ENCODE results near the gene OR3A2. TPM values are rescaled to one million over a fixed set of nuclear protein-coding genes. Genes with fewer than 3 reads are reported as not detected.
"Not testable (repeated sequence)": the region's sequence is repeated elsewhere in the genome, so short reads cannot be mapped to it uniquely, and the experiment has no call there.

Gene OR3A2
- not detected for total RNA-seq

- Histone ChIP-seq H3K4me3 (peak within 1 kb of the TSS in 1 of 4 donors; percentile 3), H3K27me3 (peaks cover 0 to 65% (median 0%) of the 10 kb centered on the region in 4 donors), H3K4me1 (no peaks in the 10 kb centered on the region), H3K27ac (no peak within 1 kb of the TSS), H3K36me3 (no peaks in the 10 kb centered on the region), H3K9me3 (peaks cover 0 to 4% (median 0%) of the 10 kb centered on the region in 3 donors)
- 39 to 41% methylated on average over 45 to 68 of the region's 92 CpGs for WGBS, 2 donors
- TF ChIP-seq POLR2A (IDR thresholded peaks at IDR 0.05) = no peak
- no peak for TF ChIP-seq CTCF (IDR thresholded peaks at IDR 0.05)
- intact Hi-C loops (cut with DNase I) = no loop called here
- DNase-seq = no peak
These were observed at the start of gene OR3A2 for GRCh38 chr17:3385869-3386816. Gene OR3A2, minus strand, starts transcription at chr17:3386308.

GRCh38 chr17:3433741-3434140 lies 47.6 kb upstream of the OR3A2 start, which contains the start of gene OR1E2:
Gene OR1E2, minus strand, starts transcription at chr17:3433841. Its CDS starts 0 bp downstream, at chr17:3433841.
- no peaks in the 10 kb centered on the region for H3K9me3 ChIP-seq
- no peak within 1 kb of the TSS for H3K4me3 ChIP-seq
- intact Hi-C loops (cut with DNase I) = no loop called here
- no peaks in the 10 kb centered on the region for H3K36me3 ChIP-seq
- no peaks in the 10 kb centered on the region for H3K4me1 ChIP-seq
- peaks cover 0 to 6% (median 0%) of the 10 kb centered on the region in 4 donors for H3K27me3 ChIP-seq
- no peak for DNase-seq
- no peak for TF ChIP-seq CTCF (IDR thresholded peaks at IDR 0.05)
- TF ChIP-seq POLR2A (IDR thresholded peaks at IDR 0.05) = no peak
- H3K27ac ChIP-seq = no peak within 1 kb of the TSS
- WGBS, 2 donors = 57 to 67% methylated on average over 3 of the region's 3 CpGs

- H3K27me3 ChIP-seq; H3K36me3 ChIP-seq; H3K9me3 ChIP-seq; DNase-seq; intact Hi-C loops (cut with DNase I); H3K27ac ChIP-seq; H3K4me1 ChIP-seq; H3K4me3 ChIP-seq: not testable (repeated sequence)
- WGBS, 2 donors = 28 to 36% methylated on average over 7 of the region's 7 CpGs
These were observed 47.1 kb upstream of the OR3A2 start for GRCh38 chr17:3433215-3433614.

- no peaks in the 10 kb centered on the region for H3K9me3 ChIP-seq
- H3K36me3 ChIP-seq = no peaks in the 10 kb centered on the region
- intact Hi-C loops (cut with DNase I) = no loop called here
- H3K27ac ChIP-seq = no peak overlapping the region
- DNase-seq = no peak
- TF ChIP-seq POLR2A (IDR thresholded peaks at IDR 0.05) (no peak), CTCF (IDR thresholded peaks at IDR 0.05) (no peak)
- peaks cover 0 to 5% (median 0%) of the 10 kb centered on the region in 4 donors for H3K27me3 ChIP-seq
- H3K4me1 ChIP-seq = no peaks in the 10 kb centered on the region
- WGBS, 2 donors = 40 to 61% methylated on average over 2 of the region's 2 CpGs
- no peak overlapping the region for H3K4me3 ChIP-seq
These were observed 32.1 kb upstream of the OR3A2 start for GRCh38 chr17:3418222-3418621.

- H3K27me3 ChIP-seq = peaks cover 0 to 6% (median 0%) of the 10 kb centered on the region in 4 donors
- no peak overlapping the region for H3K4me3 ChIP-seq
- H3K27ac ChIP-seq = no peak overlapping the region
- TF ChIP-seq POLR2A (IDR thresholded peaks at IDR 0.05) = no peak
- no peak for TF ChIP-seq CTCF (IDR thresholded peaks at IDR 0.05)
- intact Hi-C loops (cut with DNase I) = no loop called here
- no peaks in the 10 kb centered on the region for H3K9me3 ChIP-seq
- no peaks in the 10 kb centered on the region for H3K4me1 ChIP-seq
- DNase-seq = no peak
- 66 to 79% methylated on average over 5 of the region's 5 CpGs for WGBS, 2 donors
- no peaks in the 10 kb centered on the region for H3K36me3 ChIP-seq
These were observed 29.5 kb upstream of the OR3A2 start for GRCh38 chr17:3415610-3416009.

- intact Hi-C loops (cut with DNase I); DNase-seq; H3K4me3 ChIP-seq; H3K36me3 ChIP-seq; H3K4me1 ChIP-seq; H3K27ac ChIP-seq: not testable (repeated sequence)
- Histone ChIP-seq H3K9me3 (peaks cover 0 to 12% (median 0%) of the 10 kb centered on the region in 3 donors), H3K27me3 (peaks cover 0 to 10% (median 0%) of the 10 kb centered on the region in 4 donors)
- no CpG with 5 or more reads among the region's 16 CpGs for WGBS, 2 donors
These were observed 26.1 kb upstream of the OR3A2 start for GRCh38 chr17:3412216-3412615.

Measured in esophagus squamous epithelium (tissue), 5 donors.